GM12801 (cell line): ENCODE measurements around the gene SLC25A52.

Source experiments
- TF ChIP-seq, protein P1 (sequence below): IDR thresholded peaks from one replicate; pipeline ENCODE4 v1.5.1; 2011; ENCODE audit warnings: control low read depth; ENCODE audit not compliant: insufficient read length; ENCODE audit errors: extremely low read depth

SLC25A52 gene

DNA sequence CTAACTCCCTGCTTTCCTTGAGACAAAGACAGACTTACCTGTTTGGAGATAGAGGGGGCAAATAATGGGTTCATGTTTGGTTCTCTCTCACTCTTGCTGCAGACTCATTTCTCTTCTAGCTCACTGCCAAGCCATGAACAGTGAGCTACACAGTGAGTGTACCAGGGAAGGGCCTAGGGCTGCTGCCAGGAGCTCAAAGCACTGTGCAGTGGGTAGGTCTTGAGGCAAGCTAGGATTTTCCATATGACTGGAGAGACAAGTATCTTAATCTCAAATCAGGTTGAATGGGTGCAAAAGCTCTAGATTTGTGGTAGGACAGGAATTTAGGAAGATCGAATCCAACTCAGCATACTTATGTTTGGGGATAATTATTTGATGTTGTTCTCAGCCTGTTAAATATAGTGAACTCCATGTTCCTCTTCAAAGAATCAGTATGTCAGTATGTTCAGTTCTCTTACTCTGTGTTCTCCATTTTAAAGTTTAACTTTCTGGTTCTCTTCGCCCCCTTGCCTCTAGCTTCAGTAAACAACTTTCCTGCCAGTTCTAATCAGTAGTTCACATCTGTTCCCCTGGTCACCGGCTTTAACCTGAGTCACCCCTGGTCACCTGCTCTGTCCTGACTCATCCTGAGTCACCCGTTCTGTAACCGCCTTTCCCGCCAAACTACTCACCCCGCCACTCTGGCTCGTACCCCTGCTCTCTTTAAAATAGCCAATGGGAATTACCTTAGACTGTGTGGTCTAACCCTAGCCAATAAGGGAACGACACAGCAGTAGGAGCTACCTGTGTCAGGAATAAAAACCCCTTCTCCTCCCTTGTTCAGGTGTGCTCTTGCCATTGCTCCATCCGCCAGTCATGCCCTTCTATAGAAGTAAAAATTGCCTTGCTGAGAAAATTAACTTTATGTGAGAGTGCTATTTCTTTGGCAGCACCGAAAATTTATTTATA, 21.9 kb downstream of the SLC25A52 start:
- TF ChIP-seq, protein P1, sequence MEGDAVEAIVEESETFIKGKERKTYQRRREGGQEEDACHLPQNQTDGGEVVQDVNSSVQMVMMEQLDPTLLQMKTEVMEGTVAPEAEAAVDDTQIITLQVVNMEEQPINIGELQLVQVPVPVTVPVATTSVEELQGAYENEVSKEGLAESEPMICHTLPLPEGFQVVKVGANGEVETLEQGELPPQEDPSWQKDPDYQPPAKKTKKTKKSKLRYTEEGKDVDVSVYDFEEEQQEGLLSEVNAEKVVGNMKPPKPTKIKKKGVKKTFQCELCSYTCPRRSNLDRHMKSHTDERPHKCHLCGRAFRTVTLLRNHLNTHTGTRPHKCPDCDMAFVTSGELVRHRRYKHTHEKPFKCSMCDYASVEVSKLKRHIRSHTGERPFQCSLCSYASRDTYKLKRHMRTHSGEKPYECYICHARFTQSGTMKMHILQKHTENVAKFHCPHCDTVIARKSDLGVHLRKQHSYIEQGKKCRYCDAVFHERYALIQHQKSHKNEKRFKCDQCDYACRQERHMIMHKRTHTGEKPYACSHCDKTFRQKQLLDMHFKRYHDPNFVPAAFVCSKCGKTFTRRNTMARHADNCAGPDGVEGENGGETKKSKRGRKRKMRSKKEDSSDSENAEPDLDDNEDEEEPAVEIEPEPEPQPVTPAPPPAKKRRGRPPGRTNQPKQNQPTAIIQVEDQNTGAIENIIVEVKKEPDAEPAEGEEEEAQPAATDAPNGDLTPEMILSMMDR: no peak

DNA sequence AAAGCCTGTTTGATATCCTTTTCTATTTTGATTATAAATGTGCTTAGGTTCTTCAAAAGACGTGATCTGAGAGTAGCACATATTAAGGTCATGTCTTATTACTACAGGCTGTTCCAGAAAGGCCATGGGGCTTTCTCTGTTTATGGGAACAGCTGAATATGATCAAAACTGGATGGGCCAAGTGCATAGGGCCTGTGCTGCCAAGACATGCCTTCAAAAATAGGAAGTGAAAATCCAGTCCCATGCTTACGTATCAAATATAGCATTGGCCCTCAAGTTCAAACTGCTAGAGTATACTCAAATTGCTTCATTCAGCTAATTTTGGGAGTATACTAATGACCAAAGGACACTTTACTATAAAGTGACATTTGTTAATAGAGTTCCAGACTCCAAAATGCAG, 24.1 kb downstream of the SLC25A52 start:
- TF ChIP-seq, protein P1: no peak

DNA sequence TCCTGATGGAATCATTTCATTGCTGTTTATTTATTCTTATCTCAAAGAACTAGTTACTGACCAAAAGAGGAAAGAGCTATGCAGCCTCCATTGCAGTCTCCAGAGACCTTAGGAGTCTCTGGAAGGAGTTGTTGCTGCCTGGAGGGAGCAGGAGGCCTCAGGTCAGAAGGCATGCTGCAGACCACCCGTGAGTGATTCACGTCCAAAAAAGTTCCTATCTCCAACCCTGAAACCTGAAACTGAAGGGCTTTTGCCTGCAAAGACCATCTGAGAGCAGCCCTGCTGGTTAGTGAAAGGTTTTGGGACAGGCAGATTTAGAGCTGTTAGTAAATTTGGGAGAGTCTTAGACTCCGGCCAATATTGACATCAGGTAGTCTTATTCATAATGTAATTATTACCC, 29.1 kb downstream of the SLC25A52 start:
- TF ChIP-seq, protein P1: no peak

DNA sequence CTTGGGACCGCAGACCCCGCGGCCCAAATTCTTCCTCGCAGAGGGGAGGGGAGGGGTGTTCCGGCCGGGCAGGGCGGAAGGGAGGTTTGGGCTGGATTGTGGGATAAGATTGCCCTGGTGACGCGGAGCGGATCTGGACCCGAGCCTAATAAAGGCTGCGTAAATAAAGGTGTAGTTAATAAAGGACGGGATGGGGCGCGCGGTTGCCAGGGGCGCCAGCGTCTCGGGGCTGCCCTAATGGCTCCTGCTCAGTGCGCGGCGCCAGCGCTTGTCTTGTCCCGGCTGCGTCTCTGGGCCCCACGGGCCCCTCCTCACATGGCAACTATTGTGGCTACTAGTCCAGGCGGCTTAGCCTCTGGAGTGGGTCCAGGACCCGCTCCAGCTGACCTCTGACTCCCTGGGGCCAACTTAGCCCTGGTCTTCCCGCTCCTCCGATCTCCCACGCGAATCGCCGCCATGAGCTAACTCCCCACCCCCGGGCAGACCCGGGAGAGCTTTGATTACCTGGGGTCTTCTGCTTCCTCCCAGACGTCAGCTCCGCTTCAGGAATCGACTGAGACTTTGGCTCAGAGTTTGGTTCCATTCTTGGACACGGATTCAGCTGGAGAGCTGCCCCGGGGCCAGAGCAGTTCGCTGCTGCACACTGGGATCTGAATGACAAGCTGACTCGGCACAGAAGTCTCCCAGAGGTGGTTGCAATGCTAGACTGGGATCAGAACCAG, 36.5 kb downstream of the SLC25A52 start:
- TF ChIP-seq, protein P1: no peak

DNA sequence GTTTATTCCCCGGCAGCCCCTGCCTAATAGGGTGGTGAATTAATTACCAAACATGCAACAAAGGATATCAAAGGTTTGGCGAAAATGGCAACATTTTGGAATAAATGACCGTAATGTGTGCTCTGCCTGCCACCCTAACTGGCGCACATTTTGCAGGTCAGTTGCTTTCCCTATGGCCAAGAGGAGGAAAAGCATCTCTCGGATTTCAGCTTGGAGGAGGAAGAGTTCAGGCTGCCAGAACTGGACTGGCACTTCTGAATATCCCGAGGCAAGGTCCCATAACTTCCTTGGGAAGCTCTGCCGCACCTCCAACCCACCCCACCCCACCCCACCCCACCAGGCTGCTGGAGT, 37.1 kb downstream of the SLC25A52 start:
- TF ChIP-seq, protein P1: no peak

DNA sequence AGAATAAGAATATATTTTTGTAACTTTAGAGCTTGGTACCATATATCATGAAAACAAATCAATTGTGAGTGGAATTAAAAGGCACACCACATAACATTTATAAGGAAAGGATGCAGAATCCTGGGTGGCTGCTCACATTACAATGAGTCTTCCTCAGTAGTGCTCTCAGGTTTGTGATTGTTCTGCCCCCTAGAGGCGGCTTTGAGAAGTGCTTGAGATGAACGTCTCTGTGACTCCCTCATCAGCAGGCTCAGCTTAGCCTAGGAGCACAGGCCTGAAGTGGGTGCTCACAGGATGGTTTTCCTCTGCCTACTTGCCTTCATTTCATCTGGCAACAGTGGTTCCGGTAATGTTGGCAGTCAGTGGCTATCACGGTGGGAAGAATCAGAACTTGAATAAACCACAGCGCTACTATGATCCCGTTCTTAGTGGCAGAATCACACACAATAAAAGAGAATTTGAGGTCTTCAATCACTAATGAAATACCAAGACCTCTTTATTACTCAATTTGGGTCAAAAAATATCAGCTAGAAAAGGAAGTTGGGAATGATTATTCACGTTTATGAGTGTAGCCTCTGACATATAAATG, 38.2 kb downstream of the SLC25A52 start:
- TF ChIP-seq, protein P1: no peak

DNA sequence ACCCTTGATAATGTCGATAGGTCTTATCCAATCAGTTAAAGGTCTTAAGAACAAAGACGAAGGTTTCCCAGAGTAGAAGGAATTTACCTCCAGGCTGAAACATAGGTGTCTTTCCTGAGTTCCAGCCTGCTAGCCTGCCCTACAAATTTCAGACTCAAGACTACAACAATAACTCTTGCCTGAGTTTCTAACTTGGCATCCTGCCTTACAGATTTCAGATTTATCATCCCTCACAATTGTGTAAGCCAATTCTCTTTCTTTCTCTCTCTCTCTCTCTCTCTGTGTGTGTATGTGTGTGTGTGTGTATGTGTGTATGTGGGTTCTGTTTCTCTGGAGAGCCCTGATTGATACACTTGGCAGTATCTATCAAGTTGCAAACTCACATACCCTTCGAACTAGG, 39.1 kb downstream of the SLC25A52 start:
- TF ChIP-seq, protein P1: no peak
